ENCODE data around the gene IGF1R. TPM values are rescaled to one million over a fixed set of nuclear protein-coding genes. Genes with fewer than 3 reads are reported as not detected.
A peak's percentile ranks its signal among the peaks of the same experiment; 100 is the strongest.

IGF1R gene
- total RNA-seq, 1 experiment from 2014 or later = 71.3 TPM

GRCh38 chr15:98872774-98873173 lies 224.4 kb downstream of the IGF1R start:
- Histone ChIP-seq H4K20me1 (ENCODE audit: insufficient read depth) (no peaks in the 10 kb centered on the region), H3K4me2 (peak overlapping the region; percentile 86), H3K27me3 (ENCODE audit: insufficient read depth, low read depth) (no peaks in the 10 kb centered on the region), H3K4me3 (peak overlapping the region; percentile 44), H3K79me2 (ENCODE audit: low read depth) (peaks cover 83% of the 10 kb centered on the region), H3K9me3 (ENCODE audit: insufficient read depth, low read depth) (no peaks in the 10 kb centered on the region), H3K36me3 (ENCODE audit: low read depth) (no peaks in the 10 kb centered on the region), H3K9me2 (ENCODE audit: insufficient read depth) (no peaks in the 10 kb centered on the region), H3K27ac (peak overlapping the region; percentile 95), H3K4me1 (replicated peaks; ENCODE audit: insufficient read depth) (peaks cover 82% of the 10 kb centered on the region), H3F3A (ENCODE audit: insufficient read depth, low read depth) (peaks cover 37% of the 10 kb centered on the region), H2AFZ (no peak overlapping the region)
- POLR2A ChIA-PET (ENCODE audit: unreplicated experiment) = interaction anchor here (0.6 to 0.7 kb wide), 2 partner anchors 22 to 554 kb away, joined by 5 to 7 read pairs; no protein-coding TSS in a partner anchor
- no peak for TF ChIP-seq EZH2 (IDR thresholded peaks at IDR 0.05; ENCODE audit: low read depth)
- no peak for TF ChIP-seq CTCF (conservative IDR thresholded peaks at IDR 0.05)
- no TSS peak for BruUV-seq (replicated peaks)
- DNase-seq = peak; percentile 48 to 87
- intact Hi-C loops (cut with micrococcal nuclease; ENCODE audit: unreplicated experiment) = loop anchor here (1.0 kb wide), 2 partner anchors 15 to 25 kb away; no protein-coding TSS in a partner anchor
- CTCF ChIA-PET = interaction anchor here (0.7 kb wide), 1 partner anchor 180 kb away, joined by 3 read pairs; no protein-coding TSS in a partner anchor

- Histone ChIP-seq H3K4me1 (replicated peaks; ENCODE audit: insufficient read depth) (peaks cover 80% of the 10 kb centered on the region), H4K20me1 (ENCODE audit: insufficient read depth) (no peaks in the 10 kb centered on the region), H3K4me2 (peak overlapping the region; percentile 86), H3F3A (ENCODE audit: insufficient read depth, low read depth) (peaks cover 32% of the 10 kb centered on the region), H3K36me3 (ENCODE audit: low read depth) (no peaks in the 10 kb centered on the region), H3K27ac (peak overlapping the region; percentile 95), H3K27me3 (ENCODE audit: insufficient read depth, low read depth) (no peaks in the 10 kb centered on the region), H2AFZ (peak overlapping the region; percentile 47; the same call in 1 of the 2 replicates), H3K9me3 (ENCODE audit: insufficient read depth, low read depth) (no peaks in the 10 kb centered on the region), H3K9me2 (ENCODE audit: insufficient read depth) (no peaks in the 10 kb centered on the region), H3K79me2 (ENCODE audit: low read depth) (peaks cover 81% of the 10 kb centered on the region), H3K4me3 (peak overlapping the region; percentile 44)
- TF ChIP-seq CTCF (conservative IDR thresholded peaks at IDR 0.05) = no peak
- TF ChIP-seq EZH2 (IDR thresholded peaks at IDR 0.05; ENCODE audit: low read depth) = no peak
- ChIA-PET CTCF (interaction anchor here (0.6 to 1.0 kb wide), 2 partner anchors 18 to 184 kb away, joined by 3 to 4 read pairs; no protein-coding TSS in a partner anchor), POLR2A (ENCODE audit: unreplicated experiment) (interaction anchor here (0.6 to 0.7 kb wide), 3 partner anchors 17 to 146 kb away, joined by 7 to 12 read pairs (median 9); no protein-coding TSS in a partner anchor)
- DNase-seq = peak; percentile 79 to 92
- intact Hi-C loops (cut with micrococcal nuclease; ENCODE audit: unreplicated experiment) = loop anchor here (1.0 kb wide), 2 partner anchors 16 to 24 kb away; no protein-coding TSS in a partner anchor
- TSS peak; percentile 50 for BruUV-seq (replicated peaks)
These were observed 225.3 kb downstream of the IGF1R start for GRCh38 chr15:98873441-98874218.

GRCh38 chr15:98874370-98874769 lies 226.0 kb downstream of the IGF1R start:
- peak overlapping the region; percentile 25; the same call in 1 of the 2 replicates for H3K4me3 ChIP-seq
- no peaks in the 10 kb centered on the region for H3K27me3 ChIP-seq (ENCODE audit: insufficient read depth, low read depth)
- peaks cover 80% of the 10 kb centered on the region for H3K79me2 ChIP-seq (ENCODE audit: low read depth)
- peaks cover 31% of the 10 kb centered on the region for H3F3A ChIP-seq (ENCODE audit: insufficient read depth, low read depth)
- CTCF ChIA-PET = interaction anchor here (0.6 to 1.0 kb wide), 2 partner anchors 19 to 183 kb away, joined by 3 to 4 read pairs; no protein-coding TSS in a partner anchor
- intact Hi-C loops (cut with micrococcal nuclease; ENCODE audit: unreplicated experiment) = no loop called here
- no peak for DNase-seq
- H3K4me2 ChIP-seq = peak overlapping the region; percentile 86
- TF ChIP-seq EZH2 (IDR thresholded peaks at IDR 0.05; ENCODE audit: low read depth) = no peak
- BruUV-seq (replicated peaks) = TSS peak; percentile 64
- H3K9me2 ChIP-seq (ENCODE audit: insufficient read depth) = no peaks in the 10 kb centered on the region
- H3K9me3 ChIP-seq (ENCODE audit: insufficient read depth, low read depth) = no peaks in the 10 kb centered on the region
- peak overlapping the region; percentile 95 for H3K27ac ChIP-seq
- no peaks in the 10 kb centered on the region for H3K36me3 ChIP-seq (ENCODE audit: low read depth)
- peaks cover 74% of the 10 kb centered on the region for H3K4me1 ChIP-seq (replicated peaks; ENCODE audit: insufficient read depth)
- H2AFZ ChIP-seq = peak overlapping the region; percentile 47; the same call in 1 of the 2 replicates
- POLR2A ChIA-PET (ENCODE audit: unreplicated experiment) = interaction anchor here (0.6 kb wide), 1 partner anchor 20 kb away, joined by 9 read pairs; no protein-coding TSS in a partner anchor
- H4K20me1 ChIP-seq (ENCODE audit: insufficient read depth) = no peaks in the 10 kb centered on the region
